ENCODE data around the gene UBE3B.

DNA sequence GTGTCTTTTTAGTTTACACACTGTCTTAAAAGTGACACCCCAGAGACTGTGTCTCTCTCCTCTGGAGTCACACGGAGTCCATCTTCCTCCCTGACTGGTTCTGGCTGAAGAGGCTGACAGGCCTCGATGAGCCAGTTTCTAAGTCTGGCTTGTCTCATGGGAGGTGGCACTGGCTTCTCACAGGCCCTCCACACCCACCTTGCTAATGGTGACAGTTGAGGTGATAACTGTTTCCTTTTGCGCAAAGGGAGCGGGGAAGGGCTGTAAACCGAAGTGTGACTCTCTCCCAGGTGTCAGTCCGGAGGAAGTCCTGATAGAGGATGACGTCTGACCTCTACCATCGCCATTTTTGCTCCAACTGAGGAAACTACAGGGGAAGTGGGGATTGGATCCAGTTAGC lies 30.6 kb upstream of the UBE3B start:
- TF ChIP-seq, protein P1, sequence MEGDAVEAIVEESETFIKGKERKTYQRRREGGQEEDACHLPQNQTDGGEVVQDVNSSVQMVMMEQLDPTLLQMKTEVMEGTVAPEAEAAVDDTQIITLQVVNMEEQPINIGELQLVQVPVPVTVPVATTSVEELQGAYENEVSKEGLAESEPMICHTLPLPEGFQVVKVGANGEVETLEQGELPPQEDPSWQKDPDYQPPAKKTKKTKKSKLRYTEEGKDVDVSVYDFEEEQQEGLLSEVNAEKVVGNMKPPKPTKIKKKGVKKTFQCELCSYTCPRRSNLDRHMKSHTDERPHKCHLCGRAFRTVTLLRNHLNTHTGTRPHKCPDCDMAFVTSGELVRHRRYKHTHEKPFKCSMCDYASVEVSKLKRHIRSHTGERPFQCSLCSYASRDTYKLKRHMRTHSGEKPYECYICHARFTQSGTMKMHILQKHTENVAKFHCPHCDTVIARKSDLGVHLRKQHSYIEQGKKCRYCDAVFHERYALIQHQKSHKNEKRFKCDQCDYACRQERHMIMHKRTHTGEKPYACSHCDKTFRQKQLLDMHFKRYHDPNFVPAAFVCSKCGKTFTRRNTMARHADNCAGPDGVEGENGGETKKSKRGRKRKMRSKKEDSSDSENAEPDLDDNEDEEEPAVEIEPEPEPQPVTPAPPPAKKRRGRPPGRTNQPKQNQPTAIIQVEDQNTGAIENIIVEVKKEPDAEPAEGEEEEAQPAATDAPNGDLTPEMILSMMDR (IDR thresholded peaks at IDR 0.05; ENCODE audit: poor library complexity), result no peak
- TF ChIP-seq EZH2 (IDR thresholded peaks at IDR 0.05; ENCODE audit: borderline replicate concordance) (no peak), EZH2phosphoT487 (IDR thresholded peaks at IDR 0.05; ENCODE audit: low read depth, severe bottlenecking, unreplicated experiment) (no peak)

Measured in hepatocyte (in vitro differentiated cells).